ENCODE measurements around the gene MOGAT2.

GRCh38 chr11:75673977-75674582 lies 43.6 kb upstream of the MOGAT2 start:
- TF ChIP-seq YY1 (IDR thresholded peaks at IDR 0.05; ENCODE audit: insufficient read depth, insufficient read length) (no peak), ZNF274 (IDR thresholded peaks at IDR 0.05; ENCODE audit: low read depth, low read length) (no peak), SUZ12 (IDR thresholded peaks at IDR 0.05; ENCODE audit: extremely low read depth, insufficient read depth, insufficient read length) (no peak)
